LNCaP clone FGC (cell line): ENCODE results near the gene RAD54L.
"Not testable (repeated sequence)": the region's sequence is repeated elsewhere in the genome, so short reads cannot be mapped to it uniquely, and the experiment has no call there.

Experiments used
- DNase-seq: peaks from one replicate; pipeline ENCODE4 v3.0.0-alpha.2; 2011; ENCODE audit warnings: low read depth
- H3K4me3 ChIP-seq: 2 replicates; pipeline ENCODE4 v1.5.1; 2011; ENCODE audit warnings: mild to moderate bottlenecking, low read depth, low read length, control low read depth
- CTCF ChIP-seq: IDR thresholded peaks from 2 replicates; pipeline ENCODE4 v1.5.1; 2012; ENCODE audit warnings: mild to moderate bottlenecking; ENCODE audit not compliant: control insufficient read depth, insufficient read depth; ENCODE audit errors: extremely low read depth

Gene RAD54L

GRCh38 chr1:46219551-46220520 is 27.7 kb upstream of the RAD54L start:
- no peak for DNase-seq
- TF ChIP-seq CTCF: no peak
- no peak overlapping the region for H3K4me3 ChIP-seq

DNA sequence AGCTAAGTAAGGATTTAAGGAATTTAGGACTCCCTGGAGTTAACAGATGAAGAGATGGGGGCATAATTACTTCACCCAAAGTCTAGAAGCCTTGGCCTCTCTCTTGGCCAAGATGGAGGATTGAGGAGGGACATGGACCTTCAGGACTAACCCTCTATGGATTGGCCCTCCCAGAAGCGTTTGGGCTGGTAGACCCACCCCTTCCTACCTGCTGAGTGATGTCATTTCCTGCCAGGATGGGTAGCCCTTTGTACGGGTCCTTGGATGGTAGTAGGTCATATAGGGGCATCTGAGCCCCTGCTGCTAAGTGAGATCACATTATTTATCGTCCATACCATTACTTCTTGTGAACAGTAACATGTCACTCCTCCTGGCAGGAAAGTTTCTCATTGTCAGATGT is 26.8 kb upstream of the RAD54L start:
- DNase-seq: no peak
- TF ChIP-seq CTCF: no peak
- no peak overlapping the region for H3K4me3 ChIP-seq

DNA sequence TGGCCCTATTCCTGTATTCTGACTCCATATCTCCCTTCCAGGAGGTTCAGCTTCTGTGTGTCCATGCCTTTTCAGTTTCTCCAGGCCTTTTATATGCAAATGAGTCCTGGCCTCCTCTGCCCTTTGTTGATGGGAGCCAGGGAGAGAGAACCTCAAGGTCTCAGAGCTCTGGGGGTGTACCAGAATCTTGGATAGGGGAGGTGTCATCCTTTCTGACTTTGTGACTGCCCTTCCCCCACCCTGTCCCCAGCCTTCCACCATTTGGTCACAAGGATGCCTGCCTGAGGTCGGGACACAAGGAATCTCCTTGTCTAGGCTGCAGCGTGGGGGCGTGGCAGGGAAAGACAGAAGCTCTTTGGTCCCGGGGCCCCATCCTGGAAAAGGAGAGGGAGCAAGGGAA is 25.8 kb upstream of the RAD54L start:
- no peak overlapping the region for H3K4me3 ChIP-seq
- no peak for DNase-seq
- no peak for TF ChIP-seq CTCF

- not testable (repeated sequence) for H3K4me3 ChIP-seq, DNase-seq
Measured at GRCh38 chr1:46223055-46223454, 24.5 kb upstream of the RAD54L start.

DNA sequence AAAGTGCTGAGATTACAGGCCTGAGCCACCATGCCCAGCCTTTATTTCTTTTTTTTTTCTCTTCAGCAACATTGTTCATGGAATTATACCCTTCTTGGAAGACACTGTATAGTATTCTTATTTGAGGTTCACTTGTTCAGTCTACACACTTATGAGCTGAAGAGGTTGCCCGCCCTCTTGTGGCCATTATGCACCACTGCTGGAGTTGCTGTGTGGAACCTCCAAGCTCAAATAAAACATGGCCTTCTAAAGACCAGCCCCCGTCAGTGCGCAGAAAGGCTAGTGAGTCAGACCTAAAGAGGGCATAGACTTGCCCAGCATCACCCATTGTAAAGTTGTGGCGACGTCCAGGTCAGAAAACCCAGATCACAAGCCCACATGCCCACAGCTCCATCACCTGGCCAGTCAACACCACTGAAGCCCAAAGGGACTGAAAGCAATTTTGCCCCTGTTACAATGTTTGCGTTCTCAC is 24.1 kb upstream of the RAD54L start:
- no peak overlapping the region for H3K4me3 ChIP-seq
- peak; percentile 78 for DNase-seq
- peak; percentile 92 for TF ChIP-seq CTCF

DNA sequence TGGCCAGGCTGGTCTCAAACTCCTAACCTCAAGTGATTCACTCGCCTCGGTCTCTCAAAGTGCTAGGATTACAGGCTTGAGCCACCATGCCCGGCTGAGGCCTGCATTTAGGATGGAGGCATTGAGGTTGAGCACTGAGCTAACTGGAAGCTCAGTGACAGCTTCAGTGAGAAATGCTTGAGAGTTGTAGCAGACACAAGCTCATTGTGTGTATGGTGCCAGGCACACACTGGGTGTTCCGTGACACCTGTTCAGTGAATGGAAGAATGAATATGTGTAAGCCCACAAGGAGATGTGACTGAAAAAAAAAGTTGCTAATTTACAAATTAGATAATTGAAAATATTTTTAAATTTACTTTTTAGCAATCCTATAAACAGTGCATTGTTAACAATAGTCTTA is 22.6 kb upstream of the RAD54L start:
- DNase-seq: no peak
- TF ChIP-seq CTCF: no peak
- H3K4me3 ChIP-seq: no peak overlapping the region

- not testable (repeated sequence) for H3K4me3 ChIP-seq, DNase-seq
Measured at GRCh38 chr1:46231231-46231630, 16.3 kb upstream of the RAD54L start.

DNA sequence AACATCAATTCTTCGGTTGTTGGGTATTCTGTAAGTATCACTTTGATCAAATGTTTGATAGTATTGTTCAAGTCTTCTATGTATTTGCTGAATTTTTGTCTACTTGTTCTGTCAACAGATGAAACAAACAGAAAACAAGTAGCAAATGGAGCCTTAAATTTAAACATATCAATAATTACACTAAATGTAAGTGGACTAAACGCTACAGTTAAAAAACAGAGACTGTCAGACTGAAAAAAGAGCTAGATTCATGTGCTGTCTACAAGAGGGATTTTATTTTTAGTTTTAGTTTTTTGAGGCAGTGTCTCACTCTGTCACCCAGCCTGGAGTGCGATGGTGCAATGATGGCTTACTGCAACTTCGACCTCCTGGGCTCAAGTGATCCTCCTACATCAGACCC is 10.7 kb upstream of the RAD54L start:
- no peak for TF ChIP-seq CTCF
- no peak overlapping the region for H3K4me3 ChIP-seq
- no peak for DNase-seq

DNA sequence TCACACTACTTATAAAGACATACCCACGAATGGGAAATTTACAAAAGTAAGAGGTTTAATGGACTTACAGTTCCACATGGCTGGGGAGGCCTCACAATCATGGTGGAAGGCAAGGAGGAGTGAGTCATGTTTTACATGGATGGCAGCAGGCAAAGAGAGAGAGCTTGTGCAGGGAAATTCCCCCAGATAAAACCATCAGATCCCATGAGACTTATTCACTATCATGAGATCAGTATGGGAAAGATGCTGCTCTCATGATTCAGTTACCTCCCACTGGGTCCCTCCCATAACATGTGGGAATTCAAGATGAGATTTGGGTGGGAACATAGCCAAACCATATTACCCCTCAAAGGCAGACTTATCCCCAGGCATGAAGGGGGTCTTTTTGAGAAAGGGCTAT is 8.7 kb upstream of the RAD54L start:
- DNase-seq, H3K4me3 ChIP-seq: not testable (repeated sequence)

DNA sequence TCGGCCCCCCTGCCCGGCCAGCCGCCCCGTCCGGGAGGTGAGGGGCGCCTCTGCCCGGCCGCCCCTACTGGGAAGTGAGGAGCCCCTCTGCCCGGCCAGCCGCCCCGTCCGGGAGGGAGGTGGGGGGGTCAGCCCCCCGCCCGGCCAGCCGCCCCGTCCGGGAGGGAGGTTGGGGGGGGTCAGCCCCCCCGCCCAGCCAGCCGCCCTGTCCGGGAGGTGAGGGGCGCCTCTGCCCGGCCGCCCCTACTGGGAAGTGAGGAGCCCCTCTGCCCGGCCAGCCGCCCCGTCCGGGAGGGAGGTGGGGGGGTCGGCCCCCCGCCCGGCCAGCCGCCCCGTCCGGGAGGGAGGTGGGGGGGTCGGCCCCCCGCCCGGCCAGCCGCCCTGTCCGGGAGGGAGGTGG is 5.8 kb upstream of the RAD54L start:
- H3K4me3 ChIP-seq, DNase-seq: not testable (repeated sequence)
